Globus pallidus (tissue), 1 donor: ENCODE measurements around the gene GOLGA6L2.
"Not testable (repeated sequence)": the region's sequence is repeated elsewhere in the genome, so short reads cannot be mapped to it uniquely, and the experiment has no call there.

Experiments used
- DNase-seq: peaks from one replicate; pipeline ENCODE4 v3.0.0-alpha.2; 2015; ENCODE audit warnings: low spot score

The GOLGA6L2 gene, protein sequence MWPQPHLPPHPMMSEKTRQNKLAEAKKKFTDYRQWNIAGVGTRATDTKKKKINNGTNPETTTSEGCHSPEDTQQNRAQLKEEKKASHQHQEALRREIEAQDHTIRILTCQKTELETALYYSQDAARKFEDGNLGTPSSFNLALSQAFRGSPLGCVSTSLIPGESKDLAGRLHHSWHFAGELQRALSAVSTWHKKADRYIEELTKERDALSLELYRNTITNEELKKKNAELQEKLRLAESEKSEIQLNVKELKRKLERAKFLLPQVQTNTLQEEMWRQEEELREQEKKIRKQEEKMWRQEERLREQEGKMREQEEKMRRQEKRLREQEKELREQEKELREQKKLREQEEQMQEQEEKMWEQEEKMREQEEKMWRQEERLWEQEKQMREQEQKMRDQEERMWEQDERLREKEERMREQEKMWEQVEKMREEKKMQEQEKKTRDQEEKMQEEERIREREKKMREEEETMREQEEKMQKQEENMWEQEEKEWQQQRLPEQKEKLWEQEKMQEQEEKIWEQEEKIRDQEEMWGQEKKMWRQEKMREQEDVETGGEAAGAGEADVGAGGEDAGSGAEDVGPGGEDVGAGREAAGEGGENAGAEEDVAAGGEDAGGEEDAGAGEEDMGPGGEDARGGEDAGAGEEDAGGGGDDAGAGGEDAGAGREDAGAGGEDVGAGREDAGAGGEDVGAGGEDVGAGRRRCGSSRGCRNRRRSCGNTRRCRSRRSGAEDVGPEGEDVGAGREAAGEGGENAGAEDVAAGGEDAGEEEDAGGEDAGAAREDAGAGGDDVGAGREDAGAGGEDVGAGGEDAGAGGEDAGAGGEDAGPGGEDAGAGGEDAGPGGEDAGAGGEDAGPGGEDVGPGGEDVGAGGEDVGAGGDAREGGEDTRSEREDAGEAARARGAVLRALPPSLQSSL

DNA sequence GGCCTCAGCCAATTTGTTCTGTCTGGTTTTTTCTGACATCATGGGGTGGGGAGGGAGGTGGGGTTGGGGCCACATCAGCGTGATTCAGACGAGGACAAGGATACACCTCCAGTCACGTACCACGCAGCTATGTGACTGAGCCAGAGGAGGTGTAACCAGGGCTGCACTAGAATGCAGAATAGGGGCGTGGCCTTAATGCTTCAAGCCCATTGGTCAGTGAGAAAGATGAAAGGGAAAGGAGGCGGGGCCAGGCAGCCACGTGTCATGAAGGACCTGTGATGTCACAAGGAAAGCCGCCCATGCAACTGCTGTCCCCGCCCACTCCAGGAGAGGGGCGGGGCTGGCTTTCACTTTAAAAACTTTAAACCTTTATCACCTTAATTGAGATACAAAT, at the start of gene GOLGA6L2:
GOLGA6L2 (minus strand) TSS at position 137 of the 394 bp plus-strand sequence; CDS start at position 75, 62 bp downstream.
- no peak for DNase-seq

DNA sequence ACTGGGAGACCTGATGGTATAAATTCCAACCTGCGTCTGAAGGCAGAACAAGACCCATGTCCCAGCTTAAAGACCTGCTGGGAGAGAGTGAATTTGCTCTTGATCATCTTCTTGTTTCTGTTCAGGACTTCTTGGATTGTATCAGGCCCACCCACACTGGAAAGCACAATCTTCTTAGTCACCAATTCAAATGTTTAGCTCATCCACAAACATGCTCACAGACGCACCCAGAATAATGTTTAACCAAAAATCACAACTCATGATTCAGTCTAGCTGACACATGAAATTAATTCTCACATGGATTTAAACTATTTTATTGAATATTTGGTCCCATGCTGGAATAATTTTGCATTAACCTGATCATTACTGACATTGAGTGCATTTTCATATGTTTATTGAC, 37.8 kb upstream of the GOLGA6L2 start:
- no peak for DNase-seq

DNA sequence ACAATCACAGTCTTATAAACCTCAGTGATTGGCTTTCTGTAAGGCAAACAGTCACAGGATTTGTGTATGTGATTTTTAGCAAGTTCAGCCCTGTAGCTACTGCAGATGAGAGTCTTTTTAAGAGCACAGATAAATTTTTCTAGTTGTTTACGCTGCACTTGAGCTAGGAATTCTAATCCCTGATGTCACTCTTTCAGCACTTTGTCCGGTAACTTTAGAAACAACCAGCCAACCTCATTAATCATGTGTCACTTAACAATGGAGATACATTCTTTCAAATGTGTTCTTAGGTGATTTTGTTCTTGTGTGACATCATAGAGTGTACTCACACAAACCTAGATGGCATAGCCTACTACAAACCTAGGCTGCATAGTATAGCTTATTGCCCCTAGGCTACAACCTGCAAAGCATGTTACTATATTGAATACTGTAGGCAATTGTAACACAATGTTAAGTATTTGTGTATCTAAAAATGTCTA, 36.8 kb upstream of the GOLGA6L2 start:
- no peak for DNase-seq

DNA sequence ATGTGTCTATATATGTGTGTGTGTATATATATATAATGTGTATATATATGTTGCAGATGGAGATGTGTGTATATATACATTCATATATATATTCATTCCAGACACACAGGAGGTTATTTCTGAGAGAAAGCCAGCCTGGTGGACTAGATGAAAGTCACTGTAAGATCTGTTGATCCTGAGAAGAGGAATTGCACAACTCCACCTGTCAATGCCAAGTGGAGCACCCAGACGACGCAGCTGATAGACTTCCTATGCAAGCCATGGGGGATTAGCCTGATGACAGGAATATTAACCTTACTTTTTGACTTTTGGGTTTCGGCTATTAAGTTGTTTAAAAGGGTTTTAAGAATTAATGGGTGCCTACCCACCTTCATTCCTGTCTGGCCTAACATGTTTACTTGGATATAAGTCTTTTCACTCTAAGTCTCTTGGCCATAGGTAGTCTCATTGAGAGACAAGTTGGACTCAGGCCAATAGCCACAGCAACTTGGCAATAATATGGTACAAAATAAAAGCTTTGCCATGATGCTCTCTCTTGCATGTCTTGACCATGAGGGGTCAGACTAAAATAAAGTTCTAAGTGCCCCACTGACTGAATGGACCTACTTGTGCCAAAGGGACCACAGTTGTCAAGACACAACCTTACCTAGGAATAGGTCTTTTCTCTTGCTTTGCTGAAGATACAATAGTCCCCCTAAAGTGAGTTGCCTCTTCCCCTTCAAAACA, 35.9 kb upstream of the GOLGA6L2 start:
- DNase-seq = no peak

DNA sequence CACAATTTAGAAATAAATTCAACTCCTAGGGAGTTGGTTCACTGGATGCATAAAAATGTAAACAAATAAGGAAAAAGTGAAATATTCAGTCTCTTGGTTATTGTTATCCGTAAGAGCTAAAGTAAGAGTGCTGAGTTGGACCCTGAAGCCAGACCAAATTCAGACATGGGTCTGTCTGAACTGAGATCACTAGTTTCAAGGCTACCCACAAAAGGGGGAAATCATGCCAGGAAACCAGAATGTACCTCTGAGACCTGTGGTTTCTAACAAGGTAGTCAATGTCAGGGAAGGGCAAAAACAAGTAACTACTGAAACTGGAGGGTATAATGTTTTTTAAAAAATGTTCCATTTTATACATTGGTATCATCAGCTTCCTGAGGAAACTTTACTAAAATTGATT, 35.2 kb upstream of the GOLGA6L2 start:
- no peak for DNase-seq

DNA sequence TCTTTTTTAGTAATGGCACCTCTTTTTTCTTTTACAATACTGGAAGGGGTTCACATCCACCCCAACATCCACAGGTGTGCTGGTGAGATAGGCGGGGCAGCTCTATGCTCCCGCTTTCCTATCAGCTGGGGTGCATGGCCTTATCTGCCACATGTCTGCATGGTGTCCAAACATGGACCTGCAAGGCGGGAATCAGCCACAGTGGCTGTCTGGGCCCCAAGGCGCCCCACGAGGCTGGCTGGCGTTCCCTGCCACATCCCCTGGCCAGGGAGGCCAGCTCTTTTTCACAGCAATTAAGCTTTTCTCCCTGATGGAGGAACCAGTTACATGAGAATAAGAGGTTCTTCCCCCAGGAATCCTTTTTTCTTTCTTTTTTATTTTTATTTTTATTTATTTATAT, 30.9 kb upstream of the GOLGA6L2 start:
- DNase-seq = no peak

DNA sequence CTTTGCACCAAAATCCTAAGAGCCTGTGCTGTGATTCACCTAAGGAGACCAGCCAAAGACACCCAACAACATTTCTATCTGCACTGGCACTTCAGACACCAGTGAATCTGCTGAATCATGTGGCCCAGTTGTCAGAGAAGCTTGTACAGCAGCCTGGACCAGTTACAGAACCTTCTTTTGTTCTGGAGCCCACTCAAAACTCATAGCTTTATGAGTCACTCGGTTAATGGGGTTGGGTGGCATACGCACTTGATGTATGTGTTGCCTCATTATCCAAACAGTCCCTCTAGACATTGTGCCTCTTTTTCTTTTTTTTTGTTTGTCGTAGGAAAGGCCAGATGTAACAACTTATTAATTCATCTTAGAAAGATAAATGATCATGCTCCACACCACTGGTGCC, 25.6 kb upstream of the GOLGA6L2 start:
- peak; percentile 11 for DNase-seq

DNA sequence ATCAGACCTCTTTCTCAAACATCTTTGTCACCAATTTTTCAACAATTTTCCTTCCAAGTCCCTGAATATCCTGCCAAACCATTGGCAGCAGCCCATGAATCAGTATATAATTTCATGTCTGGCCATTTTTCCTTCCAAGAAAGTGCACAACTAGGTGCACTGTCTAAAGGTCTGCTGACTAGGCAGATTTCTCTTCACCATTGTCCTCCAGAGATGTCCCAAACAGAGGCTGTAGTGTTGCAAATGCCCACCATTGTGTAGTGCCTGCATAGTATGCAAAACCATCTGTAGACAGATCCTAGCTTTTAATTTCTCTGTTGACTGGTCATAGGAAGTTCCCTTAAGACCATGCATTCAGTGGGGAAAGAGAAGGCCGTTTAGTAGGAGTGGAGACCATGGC, 25.0 kb upstream of the GOLGA6L2 start:
- DNase-seq = no peak

DNA sequence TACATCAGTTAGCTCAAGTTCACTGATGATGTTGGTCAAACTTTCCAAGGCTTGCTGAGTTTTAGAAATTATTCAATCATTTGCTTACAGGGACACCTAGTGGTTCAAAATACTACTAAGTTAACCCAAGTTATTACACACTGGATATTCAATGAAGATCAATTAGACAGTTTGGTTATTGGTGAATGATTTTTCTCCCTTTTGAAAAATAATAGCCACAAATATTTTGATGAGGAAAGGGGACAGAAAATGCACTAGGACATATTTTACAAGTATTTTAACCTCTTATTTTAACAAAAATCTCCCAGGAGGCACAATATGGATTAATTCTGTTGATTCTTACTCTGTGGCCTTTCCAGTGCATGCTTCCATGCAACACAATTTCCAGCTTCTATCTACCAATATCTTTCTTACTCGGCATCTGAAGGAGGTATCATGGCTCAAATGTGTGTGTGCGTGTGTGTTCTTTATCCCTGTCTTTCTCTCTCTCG, 20.1 kb upstream of the GOLGA6L2 start:
- DNase-seq = peak; percentile 19

DNA sequence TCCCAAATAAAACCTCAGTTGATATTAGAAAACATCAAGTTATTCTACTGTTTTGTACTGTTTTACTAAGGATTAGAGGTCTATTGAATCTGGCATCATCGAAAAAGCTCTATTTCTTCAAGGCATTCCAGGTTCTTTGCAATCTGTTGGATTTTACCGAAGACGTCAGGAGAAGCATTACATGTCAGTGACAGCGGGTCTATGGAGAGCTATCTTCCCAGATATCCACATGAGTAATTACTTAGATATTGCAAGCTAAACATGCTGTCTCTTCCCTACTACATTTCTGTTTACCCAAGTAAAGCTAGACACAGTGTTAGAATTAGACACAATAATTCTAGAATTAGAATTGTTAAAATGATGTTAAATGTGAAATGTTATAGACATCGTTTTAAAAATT, 10.8 kb upstream of the GOLGA6L2 start:
- no peak for DNase-seq

DNA sequence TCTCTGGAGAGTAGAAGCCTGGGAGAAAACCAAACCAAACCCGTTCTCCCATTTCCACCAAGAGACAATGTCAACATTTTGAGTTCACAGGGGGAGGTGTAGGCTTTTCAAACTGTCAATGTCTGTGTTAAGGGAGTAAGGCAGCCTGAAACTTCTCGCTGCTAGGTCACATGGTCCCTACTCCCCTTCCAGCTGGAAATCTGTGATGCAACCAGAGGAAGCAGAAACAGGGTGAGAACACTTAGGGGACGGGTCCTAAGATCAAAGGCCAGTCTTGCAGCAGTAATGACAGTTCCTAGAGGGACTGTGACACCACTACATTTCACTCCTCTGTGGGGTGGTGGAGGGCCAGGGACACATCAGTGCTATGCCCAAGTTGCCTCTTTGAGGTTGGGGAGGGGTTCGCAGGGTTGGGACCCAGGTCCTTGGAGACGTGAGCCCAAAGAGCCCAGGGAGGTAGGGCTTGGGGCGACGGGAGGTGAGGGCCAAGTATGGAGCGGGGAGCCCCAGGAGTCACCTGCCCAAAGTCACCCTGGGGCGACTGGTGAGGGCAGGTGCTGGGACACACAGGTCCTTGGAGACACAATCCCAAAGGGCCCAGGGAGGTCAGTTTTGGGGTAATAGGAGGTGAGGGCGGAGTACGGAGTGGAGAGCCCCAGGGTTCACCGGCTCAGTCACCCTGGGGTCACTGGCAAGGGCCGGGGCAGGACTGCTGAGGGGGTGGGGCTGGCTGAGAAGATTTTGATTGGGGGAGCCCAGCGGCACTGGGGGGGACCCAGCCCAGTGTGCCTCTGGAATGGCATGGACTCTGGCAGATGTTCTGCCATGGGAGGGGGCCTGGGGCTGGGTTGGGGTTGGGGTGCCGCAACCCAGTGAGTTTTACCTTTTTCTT, 582 bp downstream of the GOLGA6L2 start:
- no peak for DNase-seq

DNA sequence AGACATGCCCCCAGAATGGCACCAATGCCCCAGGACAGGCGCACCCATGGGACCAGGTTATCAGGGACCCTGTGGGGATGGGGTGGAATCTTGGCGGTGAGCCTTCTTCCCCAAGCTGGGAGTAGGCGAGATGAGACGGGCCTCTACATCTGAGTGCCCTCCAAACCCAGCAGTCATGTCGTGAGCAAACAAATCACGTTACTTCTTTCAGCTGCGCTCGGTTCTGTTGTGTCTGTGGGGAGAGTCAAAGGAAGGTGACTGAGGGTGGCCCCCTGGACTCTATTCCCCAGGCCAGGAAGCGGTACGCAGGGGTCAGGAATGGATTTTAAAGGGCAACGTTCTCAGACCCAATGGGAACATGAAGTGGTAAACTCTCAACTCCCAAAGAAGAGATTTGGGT, 2.8 kb downstream of the GOLGA6L2 start:
- DNase-seq = no peak

DNA sequence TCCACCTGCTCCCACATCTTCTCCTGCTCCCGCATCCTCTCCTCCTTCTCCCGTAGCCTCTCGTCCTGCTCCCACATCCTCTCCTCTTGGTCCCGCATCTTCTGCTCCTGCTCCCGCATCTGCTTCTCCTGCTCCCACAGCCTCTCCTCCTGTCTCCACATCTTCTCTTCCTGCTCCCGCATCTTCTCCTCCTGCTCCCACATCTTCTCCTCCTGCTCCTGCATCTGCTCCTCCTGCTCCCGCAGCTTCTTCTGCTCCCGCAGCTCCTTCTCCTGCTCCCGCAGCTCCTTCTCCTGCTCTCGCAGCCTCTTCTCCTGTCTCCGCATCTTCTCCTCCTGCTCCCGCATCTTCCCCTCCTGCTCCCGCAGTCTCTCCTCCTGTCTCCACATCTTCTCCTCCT, 5.8 kb downstream of the GOLGA6L2 start:
- DNase-seq = no peak

DNA sequence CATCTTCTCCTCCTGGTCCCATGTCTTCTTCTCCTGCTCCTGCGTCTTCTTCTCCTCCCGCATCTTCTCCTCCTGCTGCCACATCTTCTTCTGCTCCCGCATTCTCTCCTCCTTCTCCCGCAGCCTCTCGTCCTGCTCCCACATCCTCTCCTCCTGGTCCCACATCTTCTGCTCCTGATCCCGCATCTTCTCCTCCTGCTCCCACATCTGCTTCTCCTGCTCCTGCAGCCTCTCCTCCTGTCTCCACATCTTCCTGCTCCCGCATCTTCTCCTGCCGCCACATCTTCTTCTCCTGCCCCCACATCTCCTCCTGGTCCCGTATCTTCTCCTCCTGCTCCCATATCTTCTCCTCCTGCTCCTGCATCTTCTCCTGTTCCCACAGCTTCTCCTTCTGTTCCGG, 6.4 kb downstream of the GOLGA6L2 start:
- DNase-seq = no peak

DNA sequence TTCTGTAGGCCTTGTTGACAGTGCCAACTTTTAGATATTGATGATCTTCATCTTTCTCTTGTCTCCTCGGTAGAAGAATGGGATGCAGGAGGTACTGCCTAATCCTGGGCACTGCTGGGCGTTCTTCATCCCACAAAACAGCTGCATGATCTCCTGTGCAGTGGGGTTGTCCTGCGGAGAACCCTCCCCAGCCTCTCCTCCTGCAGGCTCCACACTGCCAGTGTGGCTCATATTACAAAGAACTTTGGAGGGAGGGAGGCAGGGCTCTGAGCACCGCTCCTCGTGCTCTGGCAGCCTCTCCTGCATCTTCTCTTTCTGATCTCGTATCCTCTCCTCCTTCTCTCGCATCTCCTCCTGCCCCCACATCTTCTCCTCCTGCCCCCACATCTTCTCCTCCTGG, 7.5 kb downstream of the GOLGA6L2 start:
- no peak for DNase-seq

DNA sequence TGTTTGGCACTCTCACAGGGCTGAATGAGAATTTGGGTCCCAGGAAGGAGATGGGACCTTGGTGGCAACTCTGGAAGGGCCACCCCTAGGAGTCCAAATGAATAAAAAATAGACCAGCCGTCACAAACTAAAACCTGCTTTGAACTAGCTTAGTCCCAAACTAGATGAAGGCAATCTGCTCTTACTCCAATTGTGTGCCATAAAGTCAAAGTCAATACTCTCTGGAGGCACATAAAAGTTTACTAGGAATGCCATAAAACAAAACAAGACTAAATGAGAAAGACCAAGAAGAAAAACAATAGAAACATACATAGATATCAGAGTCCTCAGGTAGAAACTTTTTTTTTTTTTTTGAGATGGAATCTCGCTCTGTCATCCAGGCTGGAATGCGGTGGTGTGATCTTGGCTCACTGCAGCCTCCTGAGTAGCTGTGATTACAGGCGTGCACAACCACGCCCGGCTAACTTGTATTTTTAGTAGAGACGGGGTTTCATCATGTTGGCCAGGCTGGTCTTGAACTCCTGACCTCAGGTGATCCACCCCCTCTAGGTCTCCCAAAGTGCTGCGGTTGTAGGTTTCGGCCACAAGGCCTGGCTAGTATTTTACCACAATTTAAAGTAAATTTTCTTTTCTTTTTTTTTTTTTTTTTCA, 8.1 kb downstream of the GOLGA6L2 start:
- DNase-seq = no peak

DNA sequence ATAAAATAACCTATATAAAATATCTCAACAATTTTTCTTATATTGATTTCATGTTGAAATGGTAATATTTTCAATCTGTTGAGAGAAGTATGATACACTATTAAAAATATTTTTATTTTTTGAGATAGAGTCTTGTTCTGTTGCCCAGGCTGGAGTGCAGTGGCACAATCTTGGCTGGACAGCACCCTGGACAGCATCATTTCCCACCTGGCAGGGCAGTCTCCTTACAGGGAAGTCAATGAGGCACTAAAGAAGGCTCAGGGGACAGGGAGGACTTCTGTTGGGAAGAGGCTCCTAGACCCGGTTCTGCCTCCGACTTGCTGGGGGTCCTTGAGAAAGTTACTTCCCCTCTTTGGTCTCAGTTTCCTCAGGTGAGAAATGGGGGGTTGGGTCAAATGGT, 9.4 kb downstream of the GOLGA6L2 start:
- DNase-seq = no peak

DNA sequence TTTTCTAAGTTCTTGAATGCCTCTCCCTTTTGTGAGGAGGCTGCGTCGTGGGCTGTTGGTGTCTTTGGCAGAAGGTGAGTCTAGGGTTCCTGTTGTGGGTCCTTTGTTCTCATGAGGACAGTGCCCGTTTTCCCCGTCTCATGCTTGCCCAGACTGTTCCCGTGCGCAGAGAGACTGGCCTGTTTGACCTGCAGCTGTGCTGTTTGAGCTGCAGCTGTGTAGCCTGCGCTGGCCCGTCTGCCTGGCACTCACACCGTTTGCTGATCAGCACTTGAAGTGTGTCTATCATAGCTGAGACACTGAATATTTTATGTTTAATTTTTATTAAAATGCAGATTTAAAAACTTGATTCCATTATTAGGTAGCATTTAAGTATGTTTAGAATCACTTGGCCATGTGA, 9.9 kb downstream of the GOLGA6L2 start:
- no peak for DNase-seq

DNA sequence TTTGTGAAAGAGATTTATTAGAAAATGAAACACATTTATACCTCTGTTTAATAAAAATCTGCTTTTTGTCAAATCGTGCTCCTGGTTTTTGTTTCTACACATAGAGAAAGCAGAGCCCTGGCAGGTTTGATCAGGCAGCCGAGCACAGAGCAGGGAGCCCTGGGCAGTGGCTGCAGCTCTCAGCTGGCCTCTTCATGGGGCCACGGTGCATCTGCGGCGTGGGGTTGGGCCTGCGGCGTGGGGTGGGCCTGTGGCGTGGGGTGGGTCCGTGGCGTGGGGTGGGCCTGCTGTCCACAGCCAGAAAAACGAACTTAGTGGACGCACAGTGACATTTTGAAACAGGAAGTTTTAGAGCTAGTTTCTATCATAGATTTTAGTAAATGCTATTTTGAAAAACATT, 10.6 kb downstream of the GOLGA6L2 start:
- no peak for DNase-seq

DNA sequence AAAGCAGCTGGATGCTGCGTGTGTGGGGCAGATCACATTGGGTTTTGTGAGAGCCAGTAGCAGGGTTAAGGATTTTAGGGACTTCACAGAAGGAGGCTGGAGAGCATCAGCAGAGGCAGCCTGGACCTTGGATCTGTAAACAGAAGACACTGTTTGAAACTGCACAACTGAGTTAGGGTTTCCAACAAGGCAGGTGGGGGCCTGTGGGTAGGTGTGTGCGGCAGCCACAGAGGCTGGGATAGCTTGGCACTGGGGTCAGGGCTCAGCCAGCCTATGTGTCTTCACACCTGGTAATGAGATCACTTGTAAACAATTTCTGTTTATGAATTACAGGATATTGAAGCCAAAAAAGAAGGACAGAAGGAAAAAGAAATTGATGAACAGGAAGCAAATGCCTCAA, 12.3 kb downstream of the GOLGA6L2 start:
- DNase-seq = not testable (repeated sequence)

DNA sequence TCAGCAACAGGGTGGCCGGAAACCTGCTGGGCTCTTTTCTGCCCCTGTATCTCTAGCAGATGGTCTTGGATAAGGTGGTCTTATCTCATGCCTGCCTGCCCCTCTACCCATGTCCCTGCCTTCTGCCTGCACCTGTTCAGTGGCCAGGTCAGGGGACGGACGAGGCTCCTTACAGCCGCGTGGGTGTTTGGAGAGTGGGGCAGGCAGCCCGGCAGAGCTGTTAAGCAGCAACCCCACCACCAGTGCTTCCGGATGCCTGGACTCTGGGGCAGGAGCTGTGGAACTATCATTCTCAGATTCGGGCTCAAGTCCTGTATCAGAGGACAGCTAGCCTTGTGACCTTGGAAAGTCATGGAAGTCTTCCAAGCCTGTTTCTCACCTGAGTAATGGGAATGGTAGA, 21.7 kb downstream of the GOLGA6L2 start:
- DNase-seq = not testable (repeated sequence)
